COR-L47 (cell line): ENCODE data around the gene HMGA1.

ENCODE experiments used
- DNase-seq: peaks from one replicate; lab custom pipeline; 2025; lab: John Stamatoyannopoulos, UW

Gene HMGA1

DNA sequence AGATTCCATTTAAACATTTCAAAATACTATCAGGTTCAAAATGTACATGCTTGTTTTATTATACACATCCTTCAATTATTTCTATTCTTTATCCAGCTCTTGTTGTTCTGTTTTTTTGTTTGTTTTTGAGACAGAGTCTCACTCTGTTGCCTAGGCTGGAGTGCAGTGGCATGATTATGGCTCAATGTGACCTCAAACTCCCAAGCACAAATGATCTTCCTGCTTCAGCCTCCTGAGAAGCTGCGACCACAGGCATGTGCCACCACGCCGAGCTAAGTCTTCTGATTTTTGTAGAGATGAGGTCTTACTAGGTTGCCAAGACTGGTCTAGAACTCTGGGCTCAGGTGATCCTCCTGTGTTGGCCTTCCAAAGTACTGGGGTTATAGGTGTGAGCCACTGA is 56.3 kb downstream of the HMGA1 start:
- DNase-seq = no peak

DNA sequence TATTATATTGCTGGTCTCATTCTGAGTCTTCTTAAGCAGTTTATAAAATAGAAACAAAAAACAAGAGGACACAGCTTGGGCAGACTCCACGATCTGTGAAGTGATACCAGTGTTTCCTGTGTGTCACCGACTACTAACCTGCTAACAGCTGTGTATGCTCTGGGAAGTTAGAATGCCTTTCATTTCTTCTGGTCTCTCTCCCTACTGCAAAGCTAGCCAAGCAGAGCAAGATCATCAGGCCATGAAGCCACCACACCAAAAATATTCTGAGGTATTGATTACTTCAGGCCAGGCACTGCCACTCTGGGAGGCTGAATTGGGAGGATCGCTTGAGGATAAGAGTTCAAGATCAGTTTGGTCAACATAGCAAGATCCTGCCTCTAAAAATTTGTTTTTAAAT is 59.0 kb downstream of the HMGA1 start:
- no peak for DNase-seq
